GM23338 (cell line): ENCODE results near the gene LRRC4B. TPM values are rescaled to one million over a fixed set of nuclear protein-coding genes. Genes with fewer than 3 reads are reported as not detected.

ENCODE experiments used
- ATAC-seq: fragments of 200-7000 bp; cut with Tn5 transposase; 3 replicates; pipeline ENCODE4 v1.9.1; 2020
- DNase-seq: peaks from one replicate; pipeline ENCODE4 v3.0.0-alpha.2; 2015; ENCODE audit warnings: low spot score
- H2AFZ ChIP-seq: fragments of 200-600 bp; sonication (generic); 2 replicates; pipeline ENCODE4 v1.8.0; 2016; ENCODE audit warnings: antibody characterized with exemption, mild to moderate bottlenecking, moderate library complexity
- H3F3A ChIP-seq: fragments of 200-600 bp; sonication (generic); replicated peaks from 2 replicates; pipeline ENCODE4 v1.8.0; 2017; ENCODE audit warnings: antibody characterized with exemption, mixed run types, low read depth
- H3K27ac ChIP-seq: fragments of 200-600 bp; sonication (generic); 2 replicates; pipeline ENCODE4 v1.6.1; 2016; ENCODE audit warnings: low read depth
- H3K27me3 ChIP-seq: fragments of 200-600 bp; sonication (generic); 2 replicates; pipeline ENCODE4 v1.8.0; 2016; ENCODE audit warnings: mild to moderate bottlenecking, mixed run types, moderate library complexity; ENCODE audit not compliant: insufficient read depth
- H3K36me3 ChIP-seq: fragments of 200-600 bp; sonication (generic); 2 replicates; pipeline ENCODE4 v1.8.0; 2016; ENCODE audit warnings: mild to moderate bottlenecking; ENCODE audit not compliant: insufficient read depth
- H3K4me1 ChIP-seq: fragments of 200-600 bp; sonication (generic); 2 replicates; pipeline ENCODE4 v1.8.0; 2016; ENCODE audit warnings: mild to moderate bottlenecking, moderate library complexity; ENCODE audit not compliant: insufficient read depth
- H3K4me2 ChIP-seq: fragments of 200-600 bp; sonication (generic); 2 replicates; pipeline ENCODE4 v1.7.1; 2017; ENCODE audit warnings: mixed run types
- H3K4me3 ChIP-seq: fragments of 200-600 bp; sonication (generic); 2 replicates; pipeline ENCODE4 v1.6.1; 2016; ENCODE audit warnings: mixed run types
- H3K79me2 ChIP-seq: fragments of 200-600 bp; sonication (generic); replicated peaks from 2 replicates; pipeline ENCODE4 v1.8.0; 2017; ENCODE audit warnings: mild to moderate bottlenecking; ENCODE audit not compliant: insufficient read depth
- H3K9me2 ChIP-seq: fragments of 200-600 bp; sonication (generic); 2 replicates; pipeline ENCODE4 v1.8.0; 2017; ENCODE audit not compliant: insufficient read depth
- H4K20me1 ChIP-seq: fragments of 200-600 bp; sonication (generic); replicated peaks from 2 replicates; pipeline ENCODE4 v1.8.0; 2017; ENCODE audit warnings: mild to moderate bottlenecking; ENCODE audit not compliant: insufficient read depth
- H3K27ac Mint-ChIP-seq: 2 replicates; pipeline ENCODE4 v1.8.0; 2020; ENCODE audit warnings: inconsistent platforms, mild to moderate bottlenecking, moderate library complexity, mixed read lengths
- H3K27me3 Mint-ChIP-seq: 3 replicates; pipeline ENCODE4 v1.8.0; 2022; ENCODE audit warnings: low read depth, mild to moderate bottlenecking, moderate library complexity, mixed read lengths, inconsistent platforms; ENCODE audit not compliant: insufficient read depth, poor library complexity
- H3K36me3 Mint-ChIP-seq: 3 replicates; pipeline ENCODE4 v1.8.0; 2021; ENCODE audit warnings: low read depth, mild to moderate bottlenecking, inconsistent platforms, moderate library complexity, mixed read lengths
- H3K4me1 Mint-ChIP-seq: 3 replicates; pipeline ENCODE4 v1.8.0; 2020; ENCODE audit warnings: mild to moderate bottlenecking, inconsistent platforms, mixed read lengths
- H3K4me3 Mint-ChIP-seq: 3 replicates; pipeline ENCODE4 v1.8.0; 2021; ENCODE audit warnings: moderate library complexity, mild to moderate bottlenecking, inconsistent platforms, mixed read lengths
- H3K9me3 Mint-ChIP-seq: 3 replicates; pipeline ENCODE4 v1.8.0; 2020; ENCODE audit warnings: moderate library complexity, mild to moderate bottlenecking, inconsistent platforms, mixed read lengths
- CTCF ChIP-seq, 2 experiments: fragments of 200-600 bp in 1 of 2; sonication (generic) in 1 of 2; conservative IDR thresholded peaks; 2 replicates each; pipeline versions ENCODE4 v1.5.1 to v1.6.1; 2016 to 2017; ENCODE audit warnings: antibody characterized with exemption in 2 of 2, low read depth in 2 of 2, mild to moderate bottlenecking in 2 of 2, moderate library complexity in 1 of 2
- EZH2 ChIP-seq: fragments of 200-600 bp; sonication (generic); IDR thresholded peaks from one replicate; pipeline ENCODE4 v1.8.0; 2017; ENCODE audit warnings: antibody characterized with exemption, mild to moderate bottlenecking, low read depth; ENCODE audit not compliant: unreplicated experiment
- JUNB ChIP-seq: IDR thresholded peaks from one replicate; pipeline ENCODE4 v1.6.1; 2016; ENCODE audit warnings: antibody characterized with exemption; ENCODE audit not compliant: unreplicated experiment
- NANOG ChIP-seq: IDR thresholded peaks from 2 replicates; pipeline ENCODE4 v1.6.1; 2016; ENCODE audit warnings: antibody characterized with exemption, borderline replicate concordance
- REST ChIP-seq: IDR thresholded peaks from one replicate; pipeline ENCODE4 v1.6.1; 2018; ENCODE audit warnings: antibody characterized with exemption; ENCODE audit not compliant: unreplicated experiment
- STAT1 ChIP-seq: IDR thresholded peaks from one replicate; pipeline ENCODE4 v1.6.1; 2016; ENCODE audit warnings: antibody characterized with exemption; ENCODE audit not compliant: unreplicated experiment
- ZNF114 ChIP-seq: fragments of 250-450 bp; sonication (Bioruptor Pico); IDR thresholded peaks from 2 replicates; pipeline ENCODE4 v1.5.0; 2020; ENCODE audit warnings: mild to moderate bottlenecking, moderate library complexity
- ZNF462 ChIP-seq: fragments of 250-450 bp; sonication (Bioruptor Pico); IDR thresholded peaks from 2 replicates; pipeline ENCODE4 v1.5.0; 2020; ENCODE audit warnings: mild to moderate bottlenecking, moderate library complexity
- polyA plus RNA-seq: library from polyadenylated mRNA; unstranded; fragments of >200 nt; fragmentation: Nextera tagmentation; extraction: Ambion mirVana; gene quantifications from 2 replicates; pipeline ENCODE4 v1.2.1, GENCODE V29; 2016
- total RNA-seq: library from RNA; depleted of rRNA; stranded (reverse); fragments of >200 nt; shearing (Covaris generic); gene quantifications from 2 replicates; pipeline ENCODE4 v1.2.3, GENCODE V29; 2014
- TF ChIP-seq, protein P1 (sequence below): IDR thresholded peaks from 2 replicates; pipeline ENCODE4 v1.6.1; 2016; ENCODE audit warnings: antibody characterized with exemption

Gene LRRC4B
- total and polyA plus RNA-seq, 2 experiments from 2014 or later, result 2.0 to 13.2 TPM

GRCh38 chr19:50516964-50517703 is 51.1 kb downstream of the LRRC4B start:
- Histone ChIP-seq H3K36me3 (no peaks in the 10 kb centered on the region), H3K27me3 (peaks cover 12% of the 10 kb centered on the region), H3K4me3 (peak overlapping the region; percentile 47), H3K79me2 (no peaks in the 10 kb centered on the region), H3K4me1 (peaks cover 6% of the 10 kb centered on the region; the same call in 1 of the 2 replicates), H3K27ac (no peak overlapping the region), H3F3A (no peaks in the 10 kb centered on the region), H2AFZ (peak overlapping the region; percentile 72; the same call in 1 of the 2 replicates), H4K20me1 (no peaks in the 10 kb centered on the region), H3K4me2 (peak overlapping the region; percentile 71), H3K9me2 (no peaks in the 10 kb centered on the region)
- Mint-ChIP-seq H3K4me3 (no peak overlapping the region), H3K9me3 (peaks cover 88% of the 10 kb centered on the region), H3K36me3 (peaks cover 20% of the 10 kb centered on the region; the same call in 2 of the 3 replicates), H3K4me1 (no peaks in the 10 kb centered on the region), H3K27ac (no peak overlapping the region), H3K27me3 (peaks cover 11% of the 10 kb centered on the region)
- TF ChIP-seq, protein P1, sequence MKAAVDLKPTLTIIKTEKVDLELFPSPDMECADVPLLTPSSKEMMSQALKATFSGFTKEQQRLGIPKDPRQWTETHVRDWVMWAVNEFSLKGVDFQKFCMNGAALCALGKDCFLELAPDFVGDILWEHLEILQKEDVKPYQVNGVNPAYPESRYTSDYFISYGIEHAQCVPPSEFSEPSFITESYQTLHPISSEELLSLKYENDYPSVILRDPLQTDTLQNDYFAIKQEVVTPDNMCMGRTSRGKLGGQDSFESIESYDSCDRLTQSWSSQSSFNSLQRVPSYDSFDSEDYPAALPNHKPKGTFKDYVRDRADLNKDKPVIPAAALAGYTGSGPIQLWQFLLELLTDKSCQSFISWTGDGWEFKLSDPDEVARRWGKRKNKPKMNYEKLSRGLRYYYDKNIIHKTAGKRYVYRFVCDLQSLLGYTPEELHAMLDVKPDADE, result no peak
- no peak for TF ChIP-seq ZNF114
- no peak for TF ChIP-seq CTCF (conservative IDR thresholded peaks at IDR 0.05; ENCODE audit: low read depth in 2 of 2)
- TF ChIP-seq EZH2, result no peak
- no peak for TF ChIP-seq ZNF462 (CRISPR knock-in tag)
- no peak for TF ChIP-seq JUNB
- TF ChIP-seq STAT1, result no peak
- TF ChIP-seq NANOG, result no peak
- no peak for TF ChIP-seq REST
- ATAC-seq, result no peak
- peak; percentile 51 for DNase-seq
